H1 (cell line): Measurements from ENCODE around the gene MITF. TPM values are rescaled to one million over a fixed set of nuclear protein-coding genes. Genes with fewer than 3 reads are reported as not detected.

Source experiments
- CEBPB ChIP-seq: IDR thresholded peaks from 2 replicates; pipeline ENCODE4 v1.6.1; 2012; ENCODE audit warnings: low read depth, low read length
- CTBP2 ChIP-seq: IDR thresholded peaks from 2 replicates; pipeline ENCODE4 v1.7.0; 2011; ENCODE audit warnings: borderline replicate concordance, mild to moderate bottlenecking, moderate library complexity, mixed read lengths, low read length; ENCODE audit not compliant: insufficient read depth, insufficient read length
- JUND ChIP-seq: IDR thresholded peaks from 2 replicates; pipeline ENCODE4 v1.6.1; 2011; ENCODE audit warnings: mild to moderate bottlenecking, improper control_type of control experiment, low read length
- MAX ChIP-seq: IDR thresholded peaks from 2 replicates; pipeline ENCODE4 v1.6.1; 2012; ENCODE audit warnings: inconsistent platforms
- SRF ChIP-seq: IDR thresholded peaks from 2 replicates; pipeline ENCODE4 v1.6.1; 2011; ENCODE audit warnings: mild to moderate bottlenecking, low read depth, low read length, moderate library complexity
- polyA plus RNA-seq, 7 experiments: library from polyadenylated mRNA; depleted of rRNA in 3 of 7; stranded (reverse) in 5 of 7; unstranded in 2 of 7; fragments of >200 nt in 5 of 7; fragments of 200-250 nt in 2 of 7; gene quantifications; 1 replicate in 5 of 7; 2 replicates in 1 of 7; 4 replicates in 1 of 7; pipeline versions ENCODE4 v1.2.1 to v1.2.3, GENCODE V29; 2011 to 2013; ENCODE audit warnings: missing spikeins in 2 of 7, mixed read lengths in 2 of 7
- total RNA-seq: library from RNA; stranded (reverse); fragmentation: NEBNext Ultra II Directional; extraction: Animal tissue kit (Norgen Biotek cat#: 25700); gene quantifications from 2 replicates; pipeline ENCODE4 v1.2.1, GENCODE V29; 2021

Gene MITF
- total and polyA plus RNA-seq, 2 of the 8 experiments (the other 6 are each of a cell fraction or from before 2014, with no cell fraction given), result 0.53 to 1.4 TPM

DNA sequence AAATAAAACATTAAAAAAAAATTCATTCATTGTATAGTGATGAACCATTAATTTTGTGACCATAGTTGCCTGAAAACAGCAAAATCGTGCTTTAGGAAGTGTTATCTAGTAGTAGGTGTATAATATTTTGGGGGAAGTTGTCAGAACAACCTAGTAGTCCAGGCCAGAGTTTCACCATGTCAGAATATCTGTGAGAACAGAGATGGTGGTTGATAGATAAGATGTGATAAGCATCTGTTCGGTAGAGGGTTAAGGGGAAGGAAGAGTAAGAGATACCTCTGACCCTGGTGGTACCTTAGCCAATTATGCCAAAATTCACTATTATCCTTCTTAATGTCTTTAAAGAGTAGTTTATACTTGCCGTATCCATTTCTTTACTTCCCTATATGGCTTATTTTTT lies 113.8 kb downstream of the MITF start (continued):
- no peak for TF ChIP-seq JUND
- no peak for TF ChIP-seq CTBP2
- no peak for TF ChIP-seq CEBPB
- no peak for TF ChIP-seq MAX
- no peak for TF ChIP-seq SRF
